Lower leg skin (tissue), 3 donors: ENCODE results near the gene MINDY2.

Experiments used
- CTCF ChIP-seq, 3 donors: fragments of 450-650 bp; IDR thresholded peaks; one replicate each; pipeline ENCODE4 v1.5.1; 2016; ENCODE audit warnings: antibody characterized with exemption in 3 of 3, mild to moderate bottlenecking in 3 of 3, moderate library complexity in 2 of 3
- POLR2A ChIP-seq, 2 donors: fragments of 450-650 bp; IDR thresholded peaks; one replicate each; pipeline ENCODE4 v1.6.1; 2016 to 2017; ENCODE audit warnings: antibody characterized with exemption in 2 of 2, mild to moderate bottlenecking in 1 of 2, moderate library complexity in 1 of 2

DNA sequence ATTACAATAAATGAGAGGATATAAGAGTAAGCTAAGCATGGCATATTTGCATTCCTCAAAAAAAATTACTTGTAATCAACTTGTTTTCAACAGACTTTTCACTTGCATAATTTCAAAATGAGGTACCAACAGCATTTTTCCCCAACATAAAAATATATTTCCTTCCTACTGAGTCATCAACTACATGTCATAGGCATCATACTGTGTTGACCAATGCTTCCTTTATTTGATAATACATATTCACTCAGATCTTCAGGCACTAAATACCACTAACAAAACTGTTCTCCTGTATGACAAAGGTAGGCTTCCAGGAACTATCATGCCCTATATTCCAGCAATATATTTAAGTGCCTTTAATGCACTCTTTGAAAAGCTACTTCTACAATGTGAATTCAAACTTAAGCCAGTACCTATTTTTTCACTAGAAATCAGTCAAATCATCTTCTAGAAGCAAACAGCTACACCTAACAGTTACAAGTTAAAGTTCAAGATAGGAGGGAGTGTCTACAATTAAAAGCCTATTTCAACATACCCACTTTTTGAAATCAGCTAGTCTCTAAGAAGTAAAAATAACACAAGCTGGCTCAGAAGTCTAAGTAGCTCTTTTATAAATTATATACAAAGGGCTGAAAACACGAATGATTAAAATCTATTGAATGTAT lies 32.9 kb upstream of the MINDY2 start:
- no peak for TF ChIP-seq CTCF (IDR thresholded peaks at IDR 0.05)
- no peak for TF ChIP-seq POLR2A (IDR thresholded peaks at IDR 0.05)
